GM20431 (cell line): ENCODE data around the gene IFNA1.
"Not testable (repeated sequence)": the region's sequence is repeated elsewhere in the genome, so short reads cannot be mapped to it uniquely, and the experiment has no call there.

Experiments
- in situ Hi-C: fragments of 300-500 bp; cut with MseI, MboI; formaldehyde crosslinking; loops from one replicate; pipeline ENCODE4 v1.15.0; 2020; ENCODE audit warnings: low sequenced_read_pairs; ENCODE audit not compliant: unreplicated experiment

Gene IFNA1

GRCh38 chr9:21443849-21444625 is 3.8 kb downstream of the IFNA1 start:
- in situ Hi-C loops = no loop called here

DNA sequence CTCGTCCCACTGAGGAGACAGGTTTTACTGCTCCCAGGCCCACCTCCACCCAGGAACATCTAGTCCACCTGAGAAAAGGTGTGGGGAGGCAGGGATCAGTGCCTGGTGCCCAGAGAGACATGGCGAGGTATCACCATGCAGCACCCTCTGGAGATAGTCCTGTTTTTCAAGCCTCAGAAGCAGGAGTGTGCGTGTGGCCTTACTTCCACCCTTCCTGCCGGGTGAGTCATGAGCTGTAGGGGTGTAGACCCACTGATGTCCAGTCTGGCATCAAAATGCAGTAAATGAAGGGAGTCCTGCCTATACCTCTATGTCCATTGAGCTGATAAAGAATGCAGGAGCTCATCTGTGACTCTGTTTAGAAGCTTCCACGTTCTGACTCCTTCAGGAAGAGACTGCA is 9.1 kb downstream of the IFNA1 start:
- in situ Hi-C loops = not testable (repeated sequence)

GRCh38 chr9:21450733-21451394 is 10.6 kb downstream of the IFNA1 start:
- in situ Hi-C loops = loop anchor here (10.0 to 25.0 kb wide), 3 partner anchors 126 to 336 kb away; partner anchors contain the start of gene IFNA14

DNA sequence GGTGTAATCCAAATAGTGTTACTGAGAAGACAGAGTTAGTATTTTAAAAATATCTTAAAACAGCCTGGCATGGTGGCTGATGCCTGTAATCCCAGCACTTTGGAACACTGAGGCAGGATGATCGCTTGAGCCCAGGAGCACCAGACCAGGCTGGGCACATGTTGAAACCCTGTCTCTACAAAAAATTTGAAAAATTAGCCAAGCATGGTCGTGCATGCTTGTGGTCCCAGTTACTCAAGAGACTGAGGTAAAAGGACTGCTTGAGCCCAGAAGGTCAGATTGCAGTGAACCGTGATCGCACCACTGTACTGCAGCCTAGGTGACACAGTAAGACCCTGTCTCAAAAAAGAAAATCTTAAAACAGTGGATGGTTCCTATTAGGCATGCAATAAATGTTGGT is 12.4 kb downstream of the IFNA1 start:
- in situ Hi-C loops = loop anchor here (10.0 to 25.0 kb wide), 3 partner anchors 128 to 335 kb away; partner anchors contain the start of gene IFNA14

DNA sequence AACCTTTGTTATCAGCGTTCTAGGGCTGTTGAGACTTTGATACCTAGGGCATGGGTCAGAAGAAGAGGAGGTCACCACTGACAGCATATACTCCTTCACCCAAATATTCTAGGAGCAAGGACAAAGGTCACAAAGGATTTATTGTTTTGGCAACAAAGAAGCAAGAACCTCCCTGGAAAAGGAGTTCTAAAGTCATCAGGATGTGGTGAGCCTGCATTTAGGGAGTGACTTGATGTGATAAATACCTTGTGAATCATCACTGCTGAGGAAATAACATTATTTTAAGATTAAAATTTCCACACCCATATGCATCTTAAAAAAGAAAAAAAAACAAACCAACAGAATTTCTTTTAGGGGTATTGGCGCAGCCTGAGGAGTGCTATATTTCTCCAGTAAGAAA is 13.9 kb downstream of the IFNA1 start:
- in situ Hi-C loops = loop anchor here (10.0 to 25.0 kb wide), 3 partner anchors 129 to 333 kb away; partner anchors contain the start of gene IFNA14

DNA sequence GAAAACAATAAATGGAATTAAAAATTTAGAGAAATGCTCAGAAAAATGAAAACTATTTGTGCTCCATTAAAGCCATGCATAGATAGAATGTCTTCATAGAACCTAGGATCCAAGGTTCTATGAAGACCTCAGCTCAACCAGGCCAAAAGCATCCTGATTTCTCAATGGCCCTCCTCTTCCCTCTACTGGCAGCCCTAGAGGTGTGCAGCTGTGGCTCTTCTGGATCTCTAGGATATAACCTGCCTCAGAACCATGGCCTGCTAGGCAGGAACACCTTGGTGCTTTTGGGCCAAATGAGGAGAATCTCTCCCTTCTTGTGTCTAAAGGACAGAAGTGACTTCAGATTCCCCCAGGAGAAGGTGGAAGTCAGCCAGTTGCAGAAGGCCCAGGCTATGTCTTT is 15.1 kb downstream of the IFNA1 start:
- in situ Hi-C loops = loop anchor here (10.0 to 25.0 kb wide), 3 partner anchors 131 to 332 kb away; partner anchors contain the start of gene IFNA14

DNA sequence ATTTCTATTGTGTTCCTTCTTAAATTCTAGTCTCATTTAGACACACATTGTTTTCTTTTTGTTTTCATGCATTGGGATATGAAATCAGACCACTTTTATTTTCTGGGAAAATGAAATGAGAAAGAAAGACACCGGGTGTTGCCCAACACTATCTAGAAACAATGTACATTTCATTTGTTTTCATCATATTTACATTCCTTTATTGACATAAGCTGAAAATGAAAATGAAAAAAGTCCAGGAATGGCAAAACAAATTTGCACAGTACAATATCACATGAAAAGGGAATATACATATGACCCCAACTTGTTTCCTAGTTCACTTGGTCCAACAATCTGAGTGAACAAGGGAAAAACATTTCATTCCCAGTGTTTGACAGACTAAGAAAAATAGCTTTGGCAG is 21.1 kb downstream of the IFNA1 start:
- in situ Hi-C loops = loop anchor here (25.0 kb wide), 1 partner anchor 326 kb away; no protein-coding TSS in a partner anchor

DNA sequence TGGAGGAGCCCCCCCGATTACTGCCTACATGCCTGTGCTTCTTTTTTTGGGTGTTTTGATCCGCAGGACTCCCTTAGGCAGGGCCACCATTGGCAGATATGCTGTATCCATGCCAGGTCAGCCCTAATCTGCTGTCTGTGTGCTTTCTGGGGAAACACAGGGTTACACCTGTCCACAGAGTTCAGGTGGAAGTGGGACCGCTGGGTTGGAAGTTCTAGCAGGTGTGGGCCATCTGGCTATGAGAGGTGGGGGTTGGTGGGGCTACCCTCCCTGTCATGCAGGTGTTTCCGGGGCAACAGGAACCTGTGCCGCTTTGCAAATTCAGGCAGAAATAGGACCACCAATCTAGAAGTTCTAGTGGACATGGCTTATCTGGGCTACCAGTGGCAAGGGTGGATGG is 24.9 kb downstream of the IFNA1 start:
- in situ Hi-C loops = loop anchor here (25.0 kb wide), 1 partner anchor 322 kb away; no protein-coding TSS in a partner anchor

GRCh38 chr9:21465859-21466518 is 25.8 kb downstream of the IFNA1 start:
- in situ Hi-C loops = loop anchor here (25.0 kb wide), 1 partner anchor 321 kb away; no protein-coding TSS in a partner anchor

GRCh38 chr9:21470126-21470525 is 29.9 kb downstream of the IFNA1 start:
- in situ Hi-C loops = loop anchor here (25.0 kb wide), 1 partner anchor 317 kb away; no protein-coding TSS in a partner anchor

DNA sequence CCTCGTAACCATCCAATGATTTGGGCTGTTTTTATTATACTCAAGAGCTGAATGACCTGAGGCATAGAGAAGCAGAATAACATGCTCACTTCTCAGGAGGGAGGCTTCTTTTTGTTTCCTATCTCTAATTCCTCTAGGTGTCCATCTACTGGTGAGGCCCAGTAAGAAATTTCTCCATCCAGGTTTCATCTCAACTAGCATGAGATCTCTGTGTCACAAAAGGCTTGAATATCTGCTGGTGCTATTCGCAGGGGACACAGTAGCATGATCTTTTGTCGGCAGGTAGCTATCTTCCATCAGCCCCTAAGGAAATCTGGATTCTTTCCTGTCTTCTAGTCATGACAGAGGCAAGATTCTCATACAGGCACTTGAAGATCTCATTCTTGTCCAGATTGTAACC is 33.0 kb downstream of the IFNA1 start:
- in situ Hi-C loops = loop anchor here (25.0 kb wide), 1 partner anchor 314 kb away; no protein-coding TSS in a partner anchor

DNA sequence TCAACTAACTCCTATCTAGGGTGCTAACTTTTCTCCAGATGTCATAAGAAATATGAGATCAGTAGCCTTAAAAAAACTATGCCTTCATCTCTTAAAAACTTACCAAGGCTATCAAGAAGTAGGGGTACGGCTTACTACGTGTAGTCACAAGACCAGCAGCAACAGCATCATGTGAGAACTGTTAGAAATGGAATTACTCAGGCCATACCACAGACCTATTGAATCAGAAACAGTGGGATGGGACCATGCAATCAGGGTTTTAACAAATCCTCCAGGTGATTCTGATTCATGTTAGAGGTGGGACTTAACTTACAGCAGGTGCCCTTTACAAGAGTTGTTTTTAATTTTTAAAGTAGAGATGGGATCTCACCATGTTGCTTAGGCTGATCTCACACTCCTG is 37.2 kb downstream of the IFNA1 start:
- in situ Hi-C loops = no loop called here

GRCh38 chr9:21479152-21479702 is 39.0 kb downstream of the IFNA1 start:
- in situ Hi-C loops = no loop called here

- in situ Hi-C loops = no loop called here
Observed at GRCh38 chr9:21481470-21482056, 41.3 kb downstream of the IFNA1 start.

GRCh38 chr9:21482213-21482612 is 42.0 kb downstream of the IFNA1 start, which contains the start of gene IFNE:
IFNE (minus strand) TSS chr9:21482313; CDS start chr9:21481694, 619 bp downstream.
- in situ Hi-C loops = no loop called here
